Neuronal stem cell (in vitro differentiated cells): ENCODE measurements around the gene KRT38.
"Not testable (repeated sequence)": the region's sequence is repeated elsewhere in the genome, so short reads cannot be mapped to it uniquely, and the experiment has no call there.

Source experiments
- DNase-seq: peaks from one replicate; pipeline ENCODE4 v3.0.0-alpha.2; 2013; ENCODE audit warnings: low spot score
- H2AFZ ChIP-seq: one replicate; pipeline ENCODE4 v1.6.1; 2013; ENCODE audit warnings: mild to moderate bottlenecking, low read length, inconsistent platforms
- H2AK5ac ChIP-seq: 2 replicates; pipeline ENCODE4 v1.6.1; 2013; ENCODE audit warnings: low read depth, mild to moderate bottlenecking, inconsistent platforms, low read length, moderate library complexity, mixed read lengths
- H2BK120ac ChIP-seq: 2 replicates; pipeline ENCODE4 v1.6.1; 2013; ENCODE audit warnings: low read depth, mild to moderate bottlenecking, inconsistent platforms, low read length, moderate library complexity, mixed read lengths
- H2BK12ac ChIP-seq: one replicate; pipeline ENCODE4 v1.6.1; 2013; ENCODE audit warnings: low read length, inconsistent platforms
- H2BK15ac ChIP-seq: 2 replicates; pipeline ENCODE4 v1.6.1; 2013; ENCODE audit warnings: mild to moderate bottlenecking, low read length, inconsistent platforms, mixed read lengths
- H2BK5ac ChIP-seq: one replicate; pipeline ENCODE4 v1.6.1; 2013; ENCODE audit warnings: inconsistent platforms, mild to moderate bottlenecking, low read length, moderate library complexity
- H3K14ac ChIP-seq: one replicate; pipeline ENCODE4 v1.6.1; 2013; ENCODE audit warnings: low read length, inconsistent platforms
- H3K18ac ChIP-seq: 2 replicates; pipeline ENCODE4 v1.6.1; 2013; ENCODE audit warnings: low read length, inconsistent platforms
- H3K23ac ChIP-seq: 2 replicates; pipeline ENCODE4 v1.6.1; 2013; ENCODE audit warnings: low read depth, mild to moderate bottlenecking, mixed read lengths, low read length, inconsistent platforms; ENCODE audit not compliant: poor library complexity
- H3K27ac ChIP-seq: replicated peaks from 3 replicates; pipeline ENCODE4 v1.5.1; 2013; ENCODE audit warnings: low read length, inconsistent platforms
- H3K27me3 ChIP-seq, 3 experiments: 2 replicates each; pipeline ENCODE4 v1.6.1; 2013; ENCODE audit warnings: low read length in 3 of 3, mild to moderate bottlenecking in 2 of 3, inconsistent platforms in 1 of 3, low read depth in 1 of 3, mixed read lengths in 1 of 3, moderate library complexity in 1 of 3; ENCODE audit not compliant: control insufficient read depth in 3 of 3, insufficient read depth in 3 of 3
- H3K36me3 ChIP-seq, 2 donors: replicated peaks in 1 of 2; 2 replicates each; pipeline ENCODE4 v1.6.1; 2013; ENCODE audit warnings: low read length in 2 of 2; ENCODE audit not compliant: control insufficient read depth in 2 of 2, insufficient read depth in 2 of 2
- H3K4ac ChIP-seq: 2 replicates; pipeline ENCODE4 v1.6.1; 2013; ENCODE audit warnings: inconsistent platforms, mild to moderate bottlenecking, low read length, moderate library complexity
- H3K4me1 ChIP-seq, 2 donors: 1 replicate in 1 of 2; 2 replicates in 1 of 2; pipeline ENCODE4 v1.6.1; 2013; ENCODE audit warnings: low read length in 2 of 2, low read depth in 1 of 2; ENCODE audit not compliant: control insufficient read depth in 2 of 2, insufficient read depth in 1 of 2
- H3K4me2 ChIP-seq: one replicate; pipeline ENCODE4 v1.6.1; 2013; ENCODE audit warnings: mild to moderate bottlenecking, low read length, inconsistent platforms; ENCODE audit not compliant: insufficient read depth, poor library complexity, severe bottlenecking
- H3K4me3 ChIP-seq, 2 donors: 2 replicates each; pipeline ENCODE4 v1.5.1; 2013; ENCODE audit warnings: low read length in 2 of 2, mild to moderate bottlenecking in 2 of 2, inconsistent platforms in 1 of 2, moderate library complexity in 1 of 2
- H3K79me1 ChIP-seq: one replicate; pipeline ENCODE4 v1.6.1; 2013; ENCODE audit warnings: low read depth, mild to moderate bottlenecking, inconsistent platforms, low read length, moderate library complexity
- H3K9ac ChIP-seq: one replicate; pipeline ENCODE4 v1.6.1; 2013; ENCODE audit warnings: mild to moderate bottlenecking, low read depth, low read length, inconsistent platforms; ENCODE audit not compliant: poor library complexity
- H3K9me3 ChIP-seq, 2 donors: replicated peaks in 1 of 2; 2 replicates each; pipeline versions ENCODE3 to v1.6.1; 2013; ENCODE audit warnings: low read length in 2 of 2, mild to moderate bottlenecking in 2 of 2, inconsistent platforms in 1 of 2, low read depth in 1 of 2, mixed read lengths in 1 of 2, moderate library complexity in 1 of 2; ENCODE audit not compliant: control insufficient read depth in 2 of 2, insufficient read depth in 1 of 2
- H4K8ac ChIP-seq: one replicate; pipeline ENCODE4 v1.6.1; 2013; ENCODE audit warnings: low read depth, mild to moderate bottlenecking, inconsistent platforms, low read length, moderate library complexity
- H4K91ac ChIP-seq: one replicate; pipeline ENCODE4 v1.6.1; 2013; ENCODE audit warnings: low read length, low read depth, mild to moderate bottlenecking, inconsistent platforms; ENCODE audit not compliant: poor library complexity
- WGBS, 2 donors: extraction: QIAGEN DNeasy Blood & Tissue Kit; methylation state at CpG; one replicate each; pipeline ENCODE4 v1.1.7; 2013; ENCODE audit warnings: missing lambda C conversion rate in 2 of 2, mixed read lengths in 1 of 2; ENCODE audit not compliant: insufficient read length in 2 of 2, insufficient replicate concordance in 1 of 2; ENCODE audit errors: extremely low coverage in 2 of 2; 5-methylcytosine and 5-hydroxymethylcytosine counted together

The KRT38 gene

GRCh38 chr17:41434415-41434814 is 6.4 kb downstream of the KRT38 start:
- Histone ChIP-seq H2BK15ac (no peak overlapping the region), H3K4me3 (no peak overlapping the region), H2BK12ac (no peak overlapping the region), H2AK5ac (no peak overlapping the region), H4K91ac (no peak overlapping the region), H3K79me1 (no peaks in the 10 kb centered on the region), H3K4me2 (no peak overlapping the region), H2AFZ (no peak overlapping the region), H3K27ac (no peak overlapping the region), H3K36me3 (no peaks in the 10 kb centered on the region), H3K23ac (no peak overlapping the region), H3K14ac (no peak overlapping the region), H3K4ac (no peak overlapping the region), H4K8ac (no peak overlapping the region), H2BK120ac (no peak overlapping the region), H2BK5ac (no peak overlapping the region), H3K9me3 (no peaks in the 10 kb centered on the region), H3K18ac (no peak overlapping the region), H3K27me3 (peaks cover 0 to 3% (median 2%) of the 10 kb centered on the region in 3 experiments), H3K9ac (no peak overlapping the region), H3K4me1 (no peaks in the 10 kb centered on the region)
- WGBS, 2 donors, result no CpG with 5 or more reads among the region's 5 CpGs
- DNase-seq, result no peak

GRCh38 chr17:41434005-41434404 is 6.8 kb downstream of the KRT38 start:
- no peak overlapping the region for H3K4me2 ChIP-seq
- no peaks in the 10 kb centered on the region for H3K79me1 ChIP-seq
- no peak for DNase-seq
- no peak overlapping the region for H3K4ac ChIP-seq
- peaks cover 0 to 3% (median 2%) of the 10 kb centered on the region in 3 experiments for H3K27me3 ChIP-seq
- H4K8ac ChIP-seq, result no peak overlapping the region
- H2BK12ac ChIP-seq, result no peak overlapping the region
- H2BK5ac ChIP-seq, result no peak overlapping the region
- H3K23ac ChIP-seq, result no peak overlapping the region
- no peak overlapping the region for H3K14ac ChIP-seq
- no peak overlapping the region for H3K4me3 ChIP-seq
- no peaks in the 10 kb centered on the region for H3K4me1 ChIP-seq
- WGBS, 2 donors, result no CpG with 5 or more reads among the region's 4 CpGs
- no peak overlapping the region for H2AFZ ChIP-seq
- no peak overlapping the region for H3K18ac ChIP-seq
- H2AK5ac ChIP-seq, result no peak overlapping the region
- H3K9me3 ChIP-seq, result no peaks in the 10 kb centered on the region
- H4K91ac ChIP-seq, result no peak overlapping the region
- no peak overlapping the region for H2BK15ac ChIP-seq
- H3K27ac ChIP-seq, result no peak overlapping the region
- H3K36me3 ChIP-seq, result no peaks in the 10 kb centered on the region
- H2BK120ac ChIP-seq, result no peak overlapping the region
- H3K9ac ChIP-seq, result no peak overlapping the region

GRCh38 chr17:41433586-41433985 is 7.2 kb downstream of the KRT38 start:
- no peak overlapping the region for H3K14ac ChIP-seq
- no peak overlapping the region for H3K27ac ChIP-seq
- no peak overlapping the region for H2AFZ ChIP-seq
- no peak overlapping the region for H2AK5ac ChIP-seq
- H3K4me1 ChIP-seq, result no peaks in the 10 kb centered on the region
- DNase-seq, result no peak
- H2BK120ac ChIP-seq, result no peak overlapping the region
- no CpG with 5 or more reads among the region's 4 CpGs for WGBS, 2 donors
- H2BK5ac ChIP-seq, result no peak overlapping the region
- H3K4ac ChIP-seq, result no peak overlapping the region
- no peaks in the 10 kb centered on the region for H3K9me3 ChIP-seq
- H3K79me1 ChIP-seq, result no peaks in the 10 kb centered on the region
- H3K4me3 ChIP-seq, result no peak overlapping the region
- peaks cover 0 to 3% (median 2%) of the 10 kb centered on the region in 3 experiments for H3K27me3 ChIP-seq
- no peak overlapping the region for H2BK12ac ChIP-seq
- no peak overlapping the region for H3K23ac ChIP-seq
- H2BK15ac ChIP-seq, result no peak overlapping the region
- no peak overlapping the region for H4K8ac ChIP-seq
- no peak overlapping the region for H3K18ac ChIP-seq
- no peak overlapping the region for H3K9ac ChIP-seq
- H3K36me3 ChIP-seq, result no peaks in the 10 kb centered on the region
- H4K91ac ChIP-seq, result no peak overlapping the region
- H3K4me2 ChIP-seq, result no peak overlapping the region

- H3K79me1 ChIP-seq, H2AFZ ChIP-seq, H3K9me3 ChIP-seq, H4K8ac ChIP-seq, H3K9ac ChIP-seq, H3K27me3 ChIP-seq, H2AK5ac ChIP-seq, H4K91ac ChIP-seq, H3K4me3 ChIP-seq, H3K27ac ChIP-seq, H2BK120ac ChIP-seq, H3K14ac ChIP-seq, H2BK15ac ChIP-seq, H3K36me3 ChIP-seq, H3K4me2 ChIP-seq, H2BK5ac ChIP-seq, H3K18ac ChIP-seq, H3K4me1 ChIP-seq, H2BK12ac ChIP-seq, DNase-seq, H3K4ac ChIP-seq, H3K23ac ChIP-seq: not testable (repeated sequence)
- WGBS, 2 donors, result no CpG with 5 or more reads among the region's 9 CpGs
Observed at GRCh38 chr17:41430376-41430775, 10.4 kb downstream of the KRT38 start.
